ENCODE results near the gene LRRC7. TPM values are rescaled to one million over a fixed set of nuclear protein-coding genes. Genes with fewer than 3 reads are reported as not detected.

Gene LRRC7
- total and polyA plus RNA-seq, 2 of the 13 experiments (the other 11 are each of a cell fraction or from before 2014, with no cell fraction given): not detected

DNA sequence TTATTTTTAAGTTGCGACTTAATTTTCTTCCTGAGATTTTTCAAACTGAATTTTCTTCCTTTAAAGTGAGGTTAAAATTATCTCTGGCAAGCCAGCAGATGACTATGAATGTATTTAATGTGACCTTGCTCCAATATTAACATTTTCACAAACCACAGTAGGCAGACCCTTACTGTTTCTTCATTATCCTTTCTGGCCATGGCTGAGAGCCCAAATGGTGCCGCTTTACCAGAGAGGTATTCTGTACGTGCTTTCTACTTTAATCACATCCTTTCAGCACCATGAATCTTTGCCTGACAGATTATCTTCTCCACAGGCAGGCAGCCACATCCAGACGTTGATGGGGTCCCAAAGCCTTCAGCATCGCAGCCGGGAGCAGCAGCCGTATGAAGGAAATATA lies 508.0 kb downstream of the LRRC7 start:
- Histone ChIP-seq H3K4me2 (ENCODE audit: low read depth, low read length) (no peak overlapping the region), H3K27ac (ENCODE audit: extremely low read length, insufficient read depth, low read length) (no peak overlapping the region), H2AFZ (ENCODE audit: low read length) (no peak overlapping the region), H3K36me3 (replicated peaks in 1 of 2; ENCODE audit: control insufficient read depth in 1 of 2, insufficient read depth in 2 of 2, low read length in 2 of 2) (no peaks in the 10 kb centered on the region), H3K79me2 (ENCODE audit: insufficient read depth, low read length) (no peaks in the 10 kb centered on the region), H4K20me1 (ENCODE audit: insufficient read depth, low read length) (no peaks in the 10 kb centered on the region), H3K4me1 (ENCODE audit: insufficient read depth, low read length) (no peaks in the 10 kb centered on the region), H3K27me3 (ENCODE audit: control insufficient read depth in 1 of 2, insufficient read depth in 2 of 2, low read length in 2 of 2) (no peaks in the 10 kb centered on the region), H3K4me3 (replicated peaks in 1 of 3; ENCODE audit: insufficient read depth in 1 of 3, low read depth in 2 of 3, low read length in 3 of 3) (no peak overlapping the region), H3K9ac (ENCODE audit: insufficient read depth, low read depth, low read length) (no peak overlapping the region), H3K9me3 (ENCODE audit: low read length) (no peaks in the 10 kb centered on the region)
- no TSS peak for BruUV-seq (replicated peaks)
- DNase-seq (ENCODE audit: low spot score) (no peak), ATAC-seq (no peak), FAIRE-seq (no peak)
- 4% methylated on average over 7 of the region's 7 CpGs for WGBS (ENCODE audit: low lambda C conversion rate)
- ChIA-PET POLR2A (no interaction called here), CTCF (ENCODE audit: low intra/inter-chr PET ratio, low total read pairs) (no interaction called here)
- in situ Hi-C loops (cut with HindIII; ENCODE audit: extremely low pct_ligation_motif_present, low pct_unique_long_range_greater_than_20kb) (no loop called here), intact Hi-C loops (cut with micrococcal nuclease; ENCODE audit: unreplicated experiment) (no loop called here)
- no peak for TF ChIP-seq ZNF143 (CRISPR knock-in tag; IDR thresholded peaks at IDR 0.05)
- TF ChIP-seq ZNF703 (CRISPR knock-in tag; IDR thresholded peaks at IDR 0.05; ENCODE audit: borderline replicate concordance): no peak
- no peak for TF ChIP-seq ZNF570 (CRISPR knock-in tag; IDR thresholded peaks at IDR 0.05; ENCODE audit: borderline replicate concordance)
- TF ChIP-seq NCOA2 (CRISPR knock-in tag; IDR thresholded peaks at IDR 0.05): no peak
- no peak for TF ChIP-seq FOXO1 (CRISPR knock-in tag; IDR thresholded peaks at IDR 0.05)
- no peak for TF ChIP-seq HOXA7 (CRISPR knock-in tag; IDR thresholded peaks at IDR 0.05)
- no peak for TF ChIP-seq SP5 (CRISPR knock-in tag; IDR thresholded peaks at IDR 0.05; ENCODE audit: borderline replicate concordance, low read depth)

DNA sequence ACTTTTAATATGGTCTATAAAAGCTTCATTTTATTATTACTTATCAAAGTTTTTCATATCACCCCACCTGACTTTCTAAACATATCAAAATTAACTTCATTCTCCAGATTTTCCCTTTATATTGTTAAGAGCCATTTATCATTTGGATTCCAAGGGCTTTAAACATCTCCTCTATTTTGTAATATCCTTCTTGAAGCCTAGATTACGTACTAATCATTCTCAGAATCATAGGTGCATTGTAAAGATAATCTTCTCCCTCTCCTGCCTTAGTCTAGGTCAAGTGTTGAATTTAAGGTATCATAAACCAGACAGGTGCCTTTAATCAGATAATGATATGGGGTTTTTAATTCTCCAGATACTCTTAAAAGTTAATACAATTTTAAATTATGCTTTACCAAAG lies 509.3 kb downstream of the LRRC7 start:
- Histone ChIP-seq H3K4me3 (replicated peaks in 1 of 3; ENCODE audit: insufficient read depth in 1 of 3, low read depth in 2 of 3, low read length in 3 of 3) (no peak overlapping the region), H3K9me3 (ENCODE audit: low read length) (no peaks in the 10 kb centered on the region), H3K79me2 (ENCODE audit: insufficient read depth, low read length) (no peaks in the 10 kb centered on the region), H3K27me3 (ENCODE audit: control insufficient read depth in 1 of 2, insufficient read depth in 2 of 2, low read length in 2 of 2) (no peaks in the 10 kb centered on the region), H3K9ac (ENCODE audit: insufficient read depth, low read depth, low read length) (no peak overlapping the region), H3K36me3 (replicated peaks in 1 of 2; ENCODE audit: control insufficient read depth in 1 of 2, insufficient read depth in 2 of 2, low read length in 2 of 2) (no peaks in the 10 kb centered on the region), H3K4me1 (ENCODE audit: insufficient read depth, low read length) (no peaks in the 10 kb centered on the region), H3K27ac (ENCODE audit: extremely low read length, insufficient read depth, low read length) (no peak overlapping the region), H3K4me2 (ENCODE audit: low read depth, low read length) (no peak overlapping the region), H2AFZ (ENCODE audit: low read length) (no peak overlapping the region), H4K20me1 (ENCODE audit: insufficient read depth, low read length) (no peaks in the 10 kb centered on the region)
- in situ Hi-C loops (cut with HindIII; ENCODE audit: extremely low pct_ligation_motif_present, low pct_unique_long_range_greater_than_20kb): no loop called here
- ATAC-seq: no peak
- FAIRE-seq: no peak
- intact Hi-C loops (cut with micrococcal nuclease; ENCODE audit: unreplicated experiment): no loop called here
- DNase-seq (ENCODE audit: low spot score): no peak
- POLR2A ChIA-PET: no interaction called here
- no TSS peak for BruUV-seq (replicated peaks)
- CTCF ChIA-PET (ENCODE audit: low intra/inter-chr PET ratio, low total read pairs): no interaction called here
- 5% methylated on average over 1 of the region's 1 CpG for WGBS (ENCODE audit: low lambda C conversion rate)
- TF ChIP-seq ZFP36L2 (CRISPR knock-in tag; IDR thresholded peaks at IDR 0.05) (no peak), ZNF572 (CRISPR knock-in tag; IDR thresholded peaks at IDR 0.05) (no peak), RCOR2 (CRISPR knock-in tag; IDR thresholded peaks at IDR 0.05) (no peak), NFYB (CRISPR knock-in tag; IDR thresholded peaks at IDR 0.05) (no peak), IKZF4 (CRISPR knock-in tag; IDR thresholded peaks at IDR 0.05; ENCODE audit: borderline replicate concordance, low read depth, not compliant biosample characterization) (no peak), SRSF1 (optimal IDR thresholded peaks at IDR 0.05; ENCODE audit: low read depth, low read length) (no peak), TGIF2 (CRISPR knock-in tag; IDR thresholded peaks at IDR 0.05) (no peak), ZFYVE20 (CRISPR knock-in tag; IDR thresholded peaks at IDR 0.05; ENCODE audit: borderline replicate concordance, low read depth) (no peak), YY1 (IDR thresholded peaks at IDR 0.05; ENCODE audit: insufficient read depth, insufficient replicate concordance, low read depth, low read length) (no peak), ZNF180 (CRISPR knock-in tag; IDR thresholded peaks at IDR 0.05; ENCODE audit: borderline replicate concordance, low read depth) (no peak)
- TF ChIP-seq, protein P1, sequence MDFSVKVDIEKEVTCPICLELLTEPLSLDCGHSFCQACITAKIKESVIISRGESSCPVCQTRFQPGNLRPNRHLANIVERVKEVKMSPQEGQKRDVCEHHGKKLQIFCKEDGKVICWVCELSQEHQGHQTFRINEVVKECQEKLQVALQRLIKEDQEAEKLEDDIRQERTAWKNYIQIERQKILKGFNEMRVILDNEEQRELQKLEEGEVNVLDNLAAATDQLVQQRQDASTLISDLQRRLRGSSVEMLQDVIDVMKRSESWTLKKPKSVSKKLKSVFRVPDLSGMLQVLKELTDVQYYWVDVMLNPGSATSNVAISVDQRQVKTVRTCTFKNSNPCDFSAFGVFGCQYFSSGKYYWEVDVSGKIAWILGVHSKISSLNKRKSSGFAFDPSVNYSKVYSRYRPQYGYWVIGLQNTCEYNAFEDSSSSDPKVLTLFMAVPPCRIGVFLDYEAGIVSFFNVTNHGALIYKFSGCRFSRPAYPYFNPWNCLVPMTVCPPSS (IDR thresholded peaks at IDR 0.05): no peak
- TF ChIP-seq, protein P2, sequence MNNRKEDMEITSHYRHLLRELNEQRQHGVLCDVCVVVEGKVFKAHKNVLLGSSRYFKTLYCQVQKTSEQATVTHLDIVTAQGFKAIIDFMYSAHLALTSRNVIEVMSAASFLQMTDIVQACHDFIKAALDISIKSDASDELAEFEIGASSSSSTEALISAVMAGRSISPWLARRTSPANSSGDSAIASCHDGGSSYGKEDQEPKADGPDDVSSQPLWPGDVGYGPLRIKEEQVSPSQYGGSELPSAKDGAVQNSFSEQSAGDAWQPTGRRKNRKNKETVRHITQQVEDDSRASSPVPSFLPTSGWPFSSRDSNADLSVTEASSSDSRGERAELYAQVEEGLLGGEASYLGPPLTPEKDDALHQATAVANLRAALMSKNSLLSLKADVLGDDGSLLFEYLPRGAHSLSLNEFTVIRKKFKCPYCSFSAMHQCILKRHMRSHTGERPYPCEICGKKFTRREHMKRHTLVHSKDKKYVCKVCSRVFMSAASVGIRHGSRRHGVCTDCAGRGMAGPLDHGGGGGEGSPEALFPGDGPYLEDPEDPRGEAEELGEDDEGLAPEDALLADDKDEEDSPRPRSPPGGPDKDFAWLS (CRISPR knock-in tag; IDR thresholded peaks at IDR 0.05; ENCODE audit: borderline replicate concordance): no peak

Data from HepG2 (cell line).